Measurements from ENCODE around the gene AP5Z1. TPM values are rescaled to one million over a fixed set of nuclear protein-coding genes. Genes with fewer than 3 reads are reported as not detected.
A peak's percentile ranks its signal among the peaks of the same experiment; 100 is the strongest.

Gene AP5Z1
- total and polyA plus RNA-seq, 12 donors = 8.4 to 188 (median 49.5) TPM

GRCh38 chr7:4837803-4838625 is 62.6 kb downstream of the AP5Z1 start:
- H3K36me3 ChIP-seq (replicated peaks in 1 of 2) = no peaks in the 10 kb centered on the region
- intact Hi-C loops (cut with DNase I) = no loop called here

GRCh38 chr7:4838626-4839334 is 63.4 kb downstream of the AP5Z1 start:
- Histone ChIP-seq H3K27me3 (no peaks in the 10 kb centered on the region), H3K4me3 (no peak overlapping the region), H3K27ac (no peak overlapping the region), H3K4me1 (replicated peaks in 1 of 2) (no peaks in the 10 kb centered on the region), H3K36me3 (replicated peaks in 1 of 2) (no peaks in the 10 kb centered on the region), H3K9me3 (replicated peaks in 1 of 3) (no peaks in the 10 kb centered on the region)
- 79 to 91% (median 82%) methylated on average over 11 to 21 of the region's 21 CpGs for WGBS, 4 donors
- DNase-seq = no peak
- TF ChIP-seq POLR2A (IDR thresholded peaks at IDR 0.05) (no peak), CTCF (IDR thresholded peaks at IDR 0.05) (no peak)
- intact Hi-C loops (cut with DNase I) = no loop called here

More at GRCh38 chr7:4837803-4838625, 62.6 kb downstream of the AP5Z1 start:
- 70 to 88% (median 72%) methylated on average over 13 to 30 of the region's 30 CpGs for WGBS, 4 donors
- Histone ChIP-seq H3K9me3 (replicated peaks in 1 of 3) (no peaks in the 10 kb centered on the region), H3K27me3 (no peaks in the 10 kb centered on the region), H3K27ac (no peak overlapping the region), H3K4me3 (no peak overlapping the region), H3K4me1 (replicated peaks in 1 of 2) (no peaks in the 10 kb centered on the region)
- TF ChIP-seq POLR2A (IDR thresholded peaks at IDR 0.05) (no peak), CTCF (IDR thresholded peaks at IDR 0.05) (no peak)
- DNase-seq = no peak

- peak in 1 of 7 donors; percentile 42 for DNase-seq
- H3K27me3 ChIP-seq = no peaks in the 10 kb centered on the region
These were observed 64.7 kb downstream of the AP5Z1 start for GRCh38 chr7:4840079-4840501.

More at GRCh38 chr7:4840079-4840501, 64.7 kb downstream of the AP5Z1 start:
- H3K4me3 ChIP-seq = no peak overlapping the region
- H3K4me1 ChIP-seq (replicated peaks in 1 of 2) = no peaks in the 10 kb centered on the region
- no peak overlapping the region for H3K27ac ChIP-seq
- H3K9me3 ChIP-seq (replicated peaks in 1 of 3) = no peaks in the 10 kb centered on the region
- WGBS, 4 donors = 60 to 89% (median 73%) methylated on average over 1 to 16 of the region's 16 CpGs
- no peaks in the 10 kb centered on the region for H3K36me3 ChIP-seq (replicated peaks in 1 of 2)
- TF ChIP-seq CTCF (IDR thresholded peaks at IDR 0.05) (no peak), POLR2A (IDR thresholded peaks at IDR 0.05) (no peak)
- intact Hi-C loops (cut with DNase I) = no loop called here

Small RNA genes within 50 kb of the gene (microRNA-seq; reads per million reads assigned to microRNA genes)
- 0 reads per million in 3 donors for gene MIR4656

Small RNA genes within 50 kb of the gene (small RNA-seq; reads per million reads assigned to genes)
- 0 reads per million in 2 donors for gene MIR4656
- gene RF00019 = 0 reads per million in 2 donors

Other genes starting within 250 kb of the AP5Z1 start
- gene FOXK1, start 93.3 kb upstream of the AP5Z1 start, total RNA-seq = 10 to 100 TPM; 10.4 to 63.1 (median 39.6) TPM
- gene FOXK1, start 93.3 kb upstream of the AP5Z1 start, polyA plus RNA-seq = 10 to 100 TPM in 1 of 3 donors, 1 to 10 TPM in 2; 4.8 to 21.3 (median 9.0) TPM
- gene PAPOLB, start 86.4 kb downstream of the AP5Z1 start, total RNA-seq = under 1 TPM in 1 of 9 donors, not detected in 8; 0.11 TPM
- gene PAPOLB, start 86.4 kb downstream of the AP5Z1 start, polyA plus RNA-seq = under 1 TPM in 2 of 3 donors, not detected in 1; 0.04 to 0.08 TPM
- 1 to 10 TPM in 6 of 9 donors, under 1 TPM in 3; 0.55 to 7.8 (median 1.2) TPM for gene RADIL, start 108.1 kb downstream of the AP5Z1 start, total RNA-seq
- 1 to 10 TPM in 2 of 3 donors, under 1 TPM in 1; 0.16 to 5.2 (median 2.8) TPM for gene RADIL, start 108.1 kb downstream of the AP5Z1 start, polyA plus RNA-seq
- under 1 TPM in 1 of 9 donors, not detected in 8; 0.17 TPM for gene MMD2, start 183.6 kb downstream of the AP5Z1 start, total RNA-seq
- under 1 TPM in 1 of 3 donors, not detected in 2; 0.03 TPM for gene MMD2, start 183.6 kb downstream of the AP5Z1 start, polyA plus RNA-seq

Data from adrenal gland (tissue), 12 donors.